Mucosa of descending colon (tissue), 3 donors: ENCODE measurements around the gene DECR2. TPM values are rescaled to one million over a fixed set of nuclear protein-coding genes. Genes with fewer than 3 reads are reported as not detected.
"Not testable (repeated sequence)": the region's sequence is repeated elsewhere in the genome, so short reads cannot be mapped to it uniquely, and the experiment has no call there.

Experiments
- ATAC-seq: fragments of 200-7000 bp; cut with Tn5 transposase; one replicate; pipeline ENCODE4 v1.9.1; 2020; ENCODE audit warnings: mild to moderate bottlenecking, moderate library complexity
- DNase-seq, 3 donors: peaks; one replicate each; pipeline ENCODE4 v3.0.0-alpha.2; 2020
- H3K36me3 ChIP-seq: fragments of 200-600 bp; one replicate; pipeline ENCODE4 v1.8.0; 2021; ENCODE audit warnings: low read depth, mild to moderate bottlenecking
- H3K4me1 ChIP-seq: fragments of 200-600 bp; one replicate; pipeline ENCODE4 v1.8.0; 2021; ENCODE audit warnings: low read depth, mild to moderate bottlenecking
- H3K4me3 ChIP-seq: fragments of 200-600 bp; one replicate; pipeline ENCODE4 v1.8.0; 2021; ENCODE audit warnings: mild to moderate bottlenecking
- H3K9me3 ChIP-seq: fragments of 200-600 bp; one replicate; pipeline ENCODE4 v1.8.0; 2021; ENCODE audit warnings: mild to moderate bottlenecking
- CTCF ChIP-seq: fragments of 200-600 bp; IDR thresholded peaks from one replicate; pipeline ENCODE4 v1.8.0; 2022; ENCODE audit warnings: antibody characterized with exemption, mild to moderate bottlenecking
- intact Hi-C, 2 donors: fragments of 100-400 bp; cut with DNase I in 1 of 2; cut with micrococcal nuclease in 1 of 2; formaldehyde crosslinking; loops; one replicate each; pipeline versions ENCODE4 v1.11.0 to v1.11.1; 2022; cut with DNase I, micrococcal nuclease
- total RNA-seq, 3 donors: library from RNA; stranded (reverse); fragmentation: NEBNext Ultra II Directional in 2 of 3; extraction: Animal tissue kit (Norgen Biotek cat#: 25700) in 2 of 3; gene quantifications; one replicate each; pipeline versions ENCODE4 v1.2.1 to v1.2.4, GENCODE V29; 2021 to 2023
- donor health status: DM: no; HTN: no; CAD: no; lungs with moderate emphysema.
- donor health status: DM: no; HTN: no; CAD: no.
- donor health status: DM: no; HTN: yes; CAD: no.

The DECR2 gene
- total RNA-seq, 3 donors from 2014 or later, result 39.5 to 64.3 (median 56.0) TPM

- Histone ChIP-seq H3K36me3 (peaks cover 9% of the 10 kb centered on the region), H3K4me1 (peaks cover 18% of the 10 kb centered on the region), H3K9me3 (no peaks in the 10 kb centered on the region), H3K4me3 (no peak overlapping the region)
- intact Hi-C loops, result no loop called here
- DNase-seq (peak in 1 of 3 donors; percentile 35), ATAC-seq (no peak)
- no peak for TF ChIP-seq CTCF
Observed at GRCh38 chr16:376817-377418, 24.8 kb upstream of the DECR2 start.

- Histone ChIP-seq H3K9me3 (no peaks in the 10 kb centered on the region), H3K4me1 (peaks cover 18% of the 10 kb centered on the region), H3K36me3 (peaks cover 9% of the 10 kb centered on the region), H3K4me3 (no peak overlapping the region)
- no peak for ATAC-seq
- DNase-seq, result peak in 2 of 3 donors; percentile 34 to 58
- intact Hi-C loops, result no loop called here
- no peak for TF ChIP-seq CTCF
Observed at GRCh38 chr16:377419-377951, 24.2 kb upstream of the DECR2 start.

- H3K36me3 ChIP-seq, H3K4me3 ChIP-seq, H3K9me3 ChIP-seq, intact Hi-C loops, ATAC-seq: not testable (repeated sequence)
- peaks cover 18% of the 10 kb centered on the region for H3K4me1 ChIP-seq
- DNase-seq, result peak in 1 of 3 donors; percentile 43
Observed at GRCh38 chr16:378113-378820, 23.4 kb upstream of the DECR2 start.

- Histone ChIP-seq H3K4me1 (peaks cover 18% of the 10 kb centered on the region), H3K36me3 (peaks cover 9% of the 10 kb centered on the region), H3K4me3 (no peak overlapping the region), H3K9me3 (no peaks in the 10 kb centered on the region)
- no peak for TF ChIP-seq CTCF
- ATAC-seq (no peak), DNase-seq (no peak)
- intact Hi-C loops, result no loop called here
Observed at GRCh38 chr16:378821-379182, 22.9 kb upstream of the DECR2 start.

GRCh38 chr16:379183-379960 lies 22.3 kb upstream of the DECR2 start:
- Histone ChIP-seq H3K4me3 (no peak overlapping the region), H3K9me3 (no peaks in the 10 kb centered on the region), H3K4me1 (peaks cover 18% of the 10 kb centered on the region), H3K36me3 (peaks cover 4% of the 10 kb centered on the region)
- intact Hi-C loops, result no loop called here
- TF ChIP-seq CTCF, result no peak
- peak; percentile 86 to 90 (median 88) for DNase-seq
- ATAC-seq, result peak; percentile 75
